ENCODE results near the gene SH3GL1. TPM values are rescaled to one million over a fixed set of nuclear protein-coding genes. Genes with fewer than 3 reads are reported as not detected.

Gene SH3GL1
- total RNA-seq, 4 donors from 2014 or later = 11.8 to 69.3 (median 29.5) TPM

DNA sequence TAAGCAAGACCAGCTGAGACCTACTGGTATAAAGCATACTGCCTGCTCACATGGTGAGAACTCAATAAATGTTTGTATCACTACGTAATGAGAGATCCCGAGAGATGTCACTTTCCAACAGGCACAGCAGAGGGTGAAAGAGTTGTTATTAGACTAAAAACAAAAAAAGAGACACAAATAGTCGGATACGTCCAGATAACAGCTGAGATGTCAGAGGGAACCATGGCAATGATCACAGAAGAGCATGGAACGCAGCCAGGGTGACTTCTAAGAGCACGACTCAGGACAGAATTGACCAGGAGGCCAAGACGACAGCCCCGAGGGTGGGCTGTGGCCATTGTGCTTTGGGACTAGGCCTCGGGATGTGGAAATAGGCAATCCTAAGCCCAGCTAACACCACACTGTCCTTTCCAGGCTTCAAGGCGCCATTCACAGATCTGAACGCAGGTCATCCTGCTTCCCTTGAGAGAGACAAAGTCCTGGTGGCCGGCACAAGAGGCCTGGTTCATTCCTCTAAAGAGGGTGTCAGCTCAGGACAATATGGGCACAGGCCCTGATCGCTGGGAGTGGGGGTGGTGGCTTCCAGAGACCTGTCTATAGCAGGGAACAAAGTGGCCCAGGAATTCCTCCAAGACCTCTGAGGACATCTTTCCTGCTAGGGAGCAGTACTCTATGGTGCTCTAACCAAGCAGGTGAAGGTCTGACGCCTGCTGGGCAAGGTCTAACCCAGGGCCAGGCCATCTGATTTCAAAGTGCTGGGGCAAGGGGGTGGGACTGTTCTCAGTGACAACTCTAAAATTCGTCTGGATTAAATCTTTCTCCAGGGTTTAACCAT is 3.2 kb downstream of the SH3GL1 start:
- DNase-seq = no peak
- Histone ChIP-seq H3K4me3 (no peak overlapping the region), H3K4me1 (peaks cover 0 to 12% of the 10 kb centered on the region in 2 donors), H3K27ac (peak overlapping the region in 1 of 2 donors; percentile 3), H3K9me3 (no peaks in the 10 kb centered on the region), H3K27me3 (no peaks in the 10 kb centered on the region), H3K36me3 (no peaks in the 10 kb centered on the region)
- intact Hi-C loops (cut with DNase I; ENCODE audit: low total_unique reads) = no loop called here
- TF ChIP-seq, protein P1, sequence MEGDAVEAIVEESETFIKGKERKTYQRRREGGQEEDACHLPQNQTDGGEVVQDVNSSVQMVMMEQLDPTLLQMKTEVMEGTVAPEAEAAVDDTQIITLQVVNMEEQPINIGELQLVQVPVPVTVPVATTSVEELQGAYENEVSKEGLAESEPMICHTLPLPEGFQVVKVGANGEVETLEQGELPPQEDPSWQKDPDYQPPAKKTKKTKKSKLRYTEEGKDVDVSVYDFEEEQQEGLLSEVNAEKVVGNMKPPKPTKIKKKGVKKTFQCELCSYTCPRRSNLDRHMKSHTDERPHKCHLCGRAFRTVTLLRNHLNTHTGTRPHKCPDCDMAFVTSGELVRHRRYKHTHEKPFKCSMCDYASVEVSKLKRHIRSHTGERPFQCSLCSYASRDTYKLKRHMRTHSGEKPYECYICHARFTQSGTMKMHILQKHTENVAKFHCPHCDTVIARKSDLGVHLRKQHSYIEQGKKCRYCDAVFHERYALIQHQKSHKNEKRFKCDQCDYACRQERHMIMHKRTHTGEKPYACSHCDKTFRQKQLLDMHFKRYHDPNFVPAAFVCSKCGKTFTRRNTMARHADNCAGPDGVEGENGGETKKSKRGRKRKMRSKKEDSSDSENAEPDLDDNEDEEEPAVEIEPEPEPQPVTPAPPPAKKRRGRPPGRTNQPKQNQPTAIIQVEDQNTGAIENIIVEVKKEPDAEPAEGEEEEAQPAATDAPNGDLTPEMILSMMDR (IDR thresholded peaks at IDR 0.05) = no peak
- no peak for TF ChIP-seq POLR2A (IDR thresholded peaks at IDR 0.05)

DNA sequence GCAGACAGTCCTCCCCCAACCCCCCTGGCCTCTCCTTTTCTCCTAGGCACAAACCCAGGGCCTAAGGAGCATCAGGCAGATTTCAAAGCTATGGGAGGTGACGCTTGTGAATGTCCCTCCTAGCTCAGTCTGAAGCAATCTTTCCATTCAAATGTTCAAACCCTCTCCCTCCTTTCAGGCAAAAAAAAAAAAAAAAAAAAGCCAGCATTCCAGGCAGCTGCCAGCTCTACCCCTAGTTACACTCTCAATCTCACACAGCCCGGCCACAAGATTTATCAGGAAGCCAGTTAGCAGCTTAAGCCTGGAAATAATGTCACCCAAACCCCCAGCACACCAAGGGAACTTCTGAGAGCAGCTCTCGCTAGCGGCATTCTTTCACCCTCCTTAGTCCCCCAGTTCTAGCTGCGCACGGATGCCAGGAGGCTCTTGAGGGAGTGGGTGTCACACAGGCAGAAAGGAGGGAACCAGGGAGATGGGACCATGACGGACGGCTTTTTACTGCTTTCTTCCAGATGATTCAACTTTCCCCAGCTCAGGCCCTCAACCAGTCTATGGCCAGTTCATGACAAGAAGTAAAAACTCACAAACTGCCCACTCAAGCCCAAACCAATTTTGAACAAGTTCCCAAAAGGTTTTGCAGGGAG is 6.3 kb downstream of the SH3GL1 start:
- DNase-seq = no peak
- TF ChIP-seq, protein P1 (IDR thresholded peaks at IDR 0.05) = no peak
- TF ChIP-seq POLR2A (IDR thresholded peaks at IDR 0.05) = no peak
- peak overlapping the region in 1 of 2 donors; percentile 14 for H3K27ac ChIP-seq

DNA sequence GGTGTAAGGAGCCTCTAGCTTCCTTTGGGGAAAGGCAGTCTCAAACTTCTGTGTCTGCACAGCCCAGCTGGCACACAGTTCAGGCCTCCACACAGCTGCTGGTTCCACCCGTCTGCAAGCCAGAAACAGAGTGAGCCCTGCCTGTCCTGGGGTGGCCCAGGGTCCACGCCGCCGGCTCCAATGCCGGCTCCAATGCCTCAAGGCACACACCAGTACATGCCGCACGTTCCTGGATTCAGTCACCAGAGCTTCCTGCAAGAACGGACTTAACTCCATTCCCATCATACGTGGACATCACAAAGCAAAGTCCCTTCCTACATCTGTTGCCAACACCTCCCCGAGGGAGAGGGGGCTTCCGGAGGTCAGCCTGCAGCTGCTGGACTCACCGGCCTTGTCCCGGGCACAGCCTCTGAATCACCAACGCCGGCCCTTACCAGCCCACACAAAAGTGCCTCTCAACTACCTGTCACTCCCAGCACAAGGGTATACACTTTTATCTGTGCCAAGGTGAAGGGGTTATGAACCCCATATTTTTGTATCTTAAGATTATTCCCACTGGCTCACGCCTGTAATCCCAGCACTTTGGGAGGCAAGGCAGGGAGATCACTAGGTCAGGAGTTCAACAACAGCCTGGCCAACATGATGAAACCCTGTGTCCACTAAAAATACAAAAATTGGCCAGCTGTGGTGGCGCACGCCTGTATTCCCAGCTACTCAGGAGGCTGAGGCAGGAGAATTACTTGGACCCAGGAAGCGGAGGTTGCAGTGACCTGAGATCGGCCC is 8.5 kb downstream of the SH3GL1 start:
- H3K36me3 ChIP-seq = no peaks in the 10 kb centered on the region
- H3K9me3 ChIP-seq = no peaks in the 10 kb centered on the region
- intact Hi-C loops (cut with DNase I; ENCODE audit: low total_unique reads) = no loop called here
- H3K27me3 ChIP-seq = no peaks in the 10 kb centered on the region
- H3K4me1 ChIP-seq = peaks cover 6 to 35% of the 10 kb centered on the region in 2 donors
- TF ChIP-seq, protein P1 (IDR thresholded peaks at IDR 0.05) = no peak
- no peak for TF ChIP-seq POLR2A (IDR thresholded peaks at IDR 0.05)
- DNase-seq = peak in 1 of 2 donors; percentile 76
- no peak overlapping the region for H3K4me3 ChIP-seq
- H3K27ac ChIP-seq = peak overlapping the region; percentile 57 to 81

More for the DNA sequence above, 6.3 kb downstream of the SH3GL1 start:
- no peaks in the 10 kb centered on the region for H3K36me3 ChIP-seq
- no peak overlapping the region for H3K4me3 ChIP-seq
- H3K27me3 ChIP-seq = no peaks in the 10 kb centered on the region
- H3K9me3 ChIP-seq = no peaks in the 10 kb centered on the region
- peaks cover 6 to 38% of the 10 kb centered on the region in 2 donors for H3K4me1 ChIP-seq
- intact Hi-C loops (cut with DNase I; ENCODE audit: low total_unique reads) = no loop called here

DNA sequence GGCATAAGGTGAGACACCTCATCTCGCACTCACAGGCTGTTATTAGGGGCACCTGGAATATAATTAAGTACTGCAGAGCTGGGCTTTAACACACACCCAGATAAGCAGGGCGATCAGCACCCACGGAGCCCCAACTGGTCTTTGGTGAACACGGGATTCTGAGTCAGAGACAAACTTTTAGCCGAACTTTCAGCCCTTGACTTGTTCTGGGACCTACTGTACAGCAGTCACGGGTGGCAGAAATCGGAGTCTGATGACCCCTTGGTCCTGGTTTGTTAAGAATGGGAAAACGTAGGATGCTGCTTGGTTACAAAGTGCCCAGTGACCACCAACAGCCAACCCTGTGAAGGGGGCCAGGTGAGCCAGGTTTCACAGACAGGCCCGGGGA is 9.0 kb downstream of the SH3GL1 start:
- Histone ChIP-seq H3K4me3 (no peak overlapping the region), H3K4me1 (peaks cover 6 to 35% of the 10 kb centered on the region in 2 donors), H3K9me3 (no peaks in the 10 kb centered on the region), H3K36me3 (no peaks in the 10 kb centered on the region), H3K27me3 (no peaks in the 10 kb centered on the region), H3K27ac (peak overlapping the region; percentile 57 to 81)
- TF ChIP-seq, protein P1 (IDR thresholded peaks at IDR 0.05) = no peak
- no peak for TF ChIP-seq POLR2A (IDR thresholded peaks at IDR 0.05)
- intact Hi-C loops (cut with DNase I; ENCODE audit: low total_unique reads) = no loop called here
- DNase-seq = no peak

Data from uterus (tissue), 4 donors.